Inferior parietal cortex (tissue), 1 donor: Measurements from ENCODE around the gene MAP7D2.

ENCODE experiments used
- DNase-seq: peaks from one replicate; pipeline ENCODE4 v3.0.0-alpha.2; 2016; ENCODE audit errors: extremely low spot score

MAP7D2 gene

GRCh38 chrX:20112022-20112774 is 4.5 kb downstream of the MAP7D2 start:
- no peak for DNase-seq

GRCh38 chrX:20111271-20111670 is 5.4 kb downstream of the MAP7D2 start:
- DNase-seq: no peak

- DNase-seq: no peak
These were observed 14.6 kb downstream of the MAP7D2 start for GRCh38 chrX:20101934-20102581.

GRCh38 chrX:20091499-20091898 is 25.2 kb downstream of the MAP7D2 start:
- DNase-seq: no peak

- no peak for DNase-seq
These were observed 26.9 kb downstream of the MAP7D2 start for GRCh38 chrX:20089845-20090244.

GRCh38 chrX:20080277-20080676 is 36.4 kb downstream of the MAP7D2 start:
- no peak for DNase-seq

GRCh38 chrX:20071511-20072079 is 45.1 kb downstream of the MAP7D2 start:
- DNase-seq: no peak

GRCh38 chrX:20067709-20068561 is 48.8 kb downstream of the MAP7D2 start:
- no peak for DNase-seq

GRCh38 chrX:20066968-20067708 is 49.6 kb downstream of the MAP7D2 start:
- DNase-seq: no peak

- no peak for DNase-seq
These were observed 52.9 kb downstream of the MAP7D2 start for GRCh38 chrX:20063716-20064351.

- DNase-seq: no peak
These were observed 53.6 kb downstream of the MAP7D2 start for GRCh38 chrX:20063153-20063552.

- no peak for DNase-seq
These were observed 54.9 kb downstream of the MAP7D2 start for GRCh38 chrX:20061855-20062254.

- no peak for DNase-seq
These were observed 55.6 kb downstream of the MAP7D2 start for GRCh38 chrX:20060961-20061748.

- no peak for DNase-seq
These were observed 57.1 kb downstream of the MAP7D2 start for GRCh38 chrX:20059467-20060128.

- no peak for DNase-seq
These were observed 59.2 kb downstream of the MAP7D2 start for GRCh38 chrX:20057479-20057878.

- DNase-seq: no peak
These were observed 60.0 kb downstream of the MAP7D2 start for GRCh38 chrX:20056704-20057103.

GRCh38 chrX:20053537-20053936 is 63.2 kb downstream of the MAP7D2 start:
- DNase-seq: no peak

GRCh38 chrX:20046864-20047263 is 69.8 kb downstream of the MAP7D2 start:
- no peak for DNase-seq

GRCh38 chrX:20046223-20046622 is 70.5 kb downstream of the MAP7D2 start:
- DNase-seq: no peak

GRCh38 chrX:20042221-20042620 is 74.5 kb downstream of the MAP7D2 start:
- no peak for DNase-seq
